GM15510 (cell line): ENCODE measurements around the gene NMRK1.

Experiments
- POLR2A ChIP-seq: IDR thresholded peaks from 3 replicates; pipeline ENCODE4 v1.6.1; 2011; ENCODE audit warnings: borderline replicate concordance; ENCODE audit not compliant: insufficient read length; ENCODE audit errors: extremely low read depth

Gene NMRK1

GRCh38 chr9:75053869-75054268 is 34.1 kb downstream of the NMRK1 start:
- TF ChIP-seq POLR2A: no peak

GRCh38 chr9:75051285-75051684 is 36.7 kb downstream of the NMRK1 start:
- no peak for TF ChIP-seq POLR2A

DNA sequence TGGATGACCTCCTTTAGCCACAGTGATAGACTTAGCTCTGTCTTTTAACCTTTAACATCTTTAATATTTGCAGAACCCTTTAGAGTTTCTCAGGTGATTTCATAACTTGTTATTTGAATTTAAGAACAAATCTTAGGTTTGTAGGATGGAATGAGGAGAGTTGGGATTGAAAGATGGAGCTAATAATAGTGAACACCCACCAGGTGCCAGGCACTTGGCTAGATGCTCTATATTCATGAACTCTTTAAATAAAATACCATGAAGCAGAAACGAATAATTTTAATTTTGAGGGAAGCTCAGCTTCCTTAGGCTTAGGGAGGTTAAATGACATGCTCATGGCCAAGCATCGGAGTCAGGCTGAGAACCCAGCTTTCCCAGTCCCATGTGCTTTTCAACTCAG is 40.4 kb downstream of the NMRK1 start:
- no peak for TF ChIP-seq POLR2A

DNA sequence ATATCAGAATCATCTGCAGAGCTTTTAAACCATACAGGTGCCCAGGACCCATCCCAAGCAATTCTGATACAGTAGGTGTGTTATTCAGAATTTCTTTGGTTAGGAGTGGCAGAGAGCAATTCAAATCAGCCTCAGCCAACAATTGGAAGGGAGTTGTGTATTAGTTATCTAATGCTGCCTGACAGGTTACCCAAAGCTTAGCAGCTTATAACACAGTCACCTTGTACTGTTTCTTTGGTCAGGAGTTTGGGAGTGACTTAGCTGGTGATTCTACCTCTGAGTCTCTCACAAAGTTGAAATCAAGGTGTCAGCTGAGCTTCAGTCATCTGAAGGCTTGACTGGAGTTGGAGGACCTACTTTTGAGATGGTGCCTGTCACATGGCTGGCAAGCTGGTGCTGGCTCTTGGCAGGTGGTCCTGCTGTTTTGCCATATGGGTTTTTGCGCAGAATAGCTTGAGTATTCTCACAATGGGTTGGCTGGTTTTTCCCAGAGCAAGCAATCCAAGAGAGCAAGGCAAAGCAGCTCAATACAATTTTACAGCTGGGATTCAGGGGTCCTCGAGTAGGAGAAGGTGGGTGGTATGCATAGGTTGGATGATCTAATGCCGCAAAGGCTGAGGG is 41.1 kb downstream of the NMRK1 start:
- TF ChIP-seq POLR2A: no peak

- no peak for TF ChIP-seq POLR2A
These were observed 46.9 kb downstream of the NMRK1 start for GRCh38 chr9:75041041-75041440.

DNA sequence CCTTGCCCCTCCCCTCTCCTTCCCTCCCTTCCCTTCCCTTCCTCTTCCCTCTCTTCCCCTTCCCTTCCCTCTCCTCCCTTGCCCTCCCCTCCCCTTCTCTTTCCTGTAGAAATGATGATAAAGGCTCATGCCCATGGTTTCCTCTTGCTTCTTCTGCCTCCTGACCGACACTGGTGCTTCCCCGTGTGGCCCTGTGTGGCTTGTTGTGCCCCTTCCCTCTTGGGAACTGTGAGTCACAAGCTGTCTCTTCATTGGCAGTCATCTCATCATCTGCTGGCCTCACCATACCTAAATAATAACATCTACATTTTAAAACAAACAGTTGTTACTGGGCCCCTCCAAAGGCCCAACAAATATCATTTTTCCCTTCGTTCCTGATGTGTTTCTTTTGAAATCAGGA is 48.2 kb downstream of the NMRK1 start:
- no peak for TF ChIP-seq POLR2A

GRCh38 chr9:75039009-75039408 is 48.9 kb downstream of the NMRK1 start:
- no peak for TF ChIP-seq POLR2A

DNA sequence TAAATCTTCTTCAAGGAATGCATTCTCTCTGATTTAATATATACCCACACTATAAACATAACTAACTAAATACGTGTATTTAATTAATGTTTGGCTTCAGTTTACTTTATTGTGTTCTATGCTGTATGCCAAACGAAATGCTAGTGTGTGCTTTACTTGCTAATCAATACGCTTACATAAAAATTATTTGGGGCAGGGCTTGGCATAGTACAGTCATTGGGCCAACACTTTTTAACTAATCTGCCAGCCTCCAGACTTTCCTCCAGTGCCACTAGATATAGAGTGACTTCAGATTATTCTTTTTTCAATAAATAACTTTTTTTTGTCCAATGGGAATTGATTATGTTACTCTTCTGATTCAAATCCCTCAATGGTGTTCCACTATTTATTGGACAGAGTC is 51.2 kb downstream of the NMRK1 start:
- no peak for TF ChIP-seq POLR2A

DNA sequence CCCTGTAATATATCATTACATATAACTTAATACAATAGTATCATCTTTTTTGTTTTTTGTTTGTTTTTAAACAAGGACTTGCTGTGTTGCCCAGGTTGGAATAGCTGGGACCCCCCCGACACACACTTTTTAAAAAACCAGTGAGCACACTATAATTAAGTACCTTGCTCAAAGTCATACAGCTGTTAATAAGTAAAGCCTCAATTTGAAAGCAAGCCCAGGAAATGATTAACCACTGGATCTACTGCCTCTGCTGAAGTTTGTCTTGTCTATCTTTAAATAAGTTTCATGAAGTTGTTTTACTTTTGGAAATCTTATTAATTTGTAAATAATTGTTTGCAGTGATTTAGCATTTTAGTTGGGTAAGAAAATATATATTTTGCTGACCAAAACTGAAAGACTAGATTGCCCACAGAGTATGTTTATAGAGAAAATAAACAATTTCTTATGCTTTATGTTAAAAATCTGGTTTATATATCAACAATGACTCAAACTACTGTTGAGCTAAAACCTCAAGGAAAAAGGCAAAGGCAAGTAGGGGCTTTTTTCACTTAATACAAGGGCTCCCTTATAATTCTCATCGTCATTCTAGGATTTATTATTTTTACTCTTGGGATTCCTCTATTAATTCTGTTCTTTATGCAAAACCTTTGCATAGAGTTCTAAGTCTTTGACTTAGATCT is 54.0 kb downstream of the NMRK1 start:
- TF ChIP-seq POLR2A: no peak

GRCh38 chr9:75027187-75028107 is 60.5 kb downstream of the NMRK1 start:
- no peak for TF ChIP-seq POLR2A

DNA sequence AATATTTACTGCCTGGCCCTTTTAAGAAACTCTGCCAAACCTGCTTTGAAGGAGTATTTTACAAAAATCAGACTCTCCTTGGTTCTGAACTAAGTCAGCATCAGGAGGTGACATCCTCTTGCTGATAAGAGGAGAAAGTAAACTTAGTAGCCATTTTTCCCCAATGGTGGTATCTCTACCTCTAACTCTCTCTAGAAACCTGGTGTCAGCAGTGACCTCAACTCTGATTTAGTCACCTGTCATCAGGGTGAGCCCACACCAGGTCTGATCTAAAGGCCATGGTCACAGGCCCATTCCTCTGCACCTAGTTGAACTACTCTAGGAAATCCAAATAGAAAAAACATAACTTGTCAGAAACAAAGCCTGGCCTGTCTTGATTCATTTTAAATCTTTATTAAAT is 64.1 kb downstream of the NMRK1 start:
- TF ChIP-seq POLR2A: no peak

- TF ChIP-seq POLR2A: no peak
These were observed 68.3 kb downstream of the NMRK1 start for GRCh38 chr9:75019654-75020053.

GRCh38 chr9:75019022-75019421 is 68.9 kb downstream of the NMRK1 start:
- no peak for TF ChIP-seq POLR2A

DNA sequence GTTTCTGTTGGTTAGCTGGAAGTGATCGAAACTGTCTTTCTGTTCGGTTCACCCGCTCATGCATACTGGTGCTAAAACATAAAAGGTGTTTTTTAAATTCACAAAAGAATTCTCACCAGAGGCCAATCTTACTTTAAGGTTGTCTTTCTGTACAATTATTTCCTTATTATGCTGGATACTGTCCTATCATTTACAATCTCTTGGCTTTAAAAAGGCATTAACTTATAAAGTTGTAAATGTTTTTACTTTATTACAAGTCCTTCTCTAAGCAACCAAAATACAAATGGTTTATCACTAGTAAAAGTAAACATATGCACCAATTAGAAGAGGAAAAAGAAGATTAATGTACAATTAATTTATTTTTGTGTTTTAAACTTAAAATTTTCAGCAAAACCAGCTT is 70.6 kb downstream of the NMRK1 start:
- no peak for TF ChIP-seq POLR2A

DNA sequence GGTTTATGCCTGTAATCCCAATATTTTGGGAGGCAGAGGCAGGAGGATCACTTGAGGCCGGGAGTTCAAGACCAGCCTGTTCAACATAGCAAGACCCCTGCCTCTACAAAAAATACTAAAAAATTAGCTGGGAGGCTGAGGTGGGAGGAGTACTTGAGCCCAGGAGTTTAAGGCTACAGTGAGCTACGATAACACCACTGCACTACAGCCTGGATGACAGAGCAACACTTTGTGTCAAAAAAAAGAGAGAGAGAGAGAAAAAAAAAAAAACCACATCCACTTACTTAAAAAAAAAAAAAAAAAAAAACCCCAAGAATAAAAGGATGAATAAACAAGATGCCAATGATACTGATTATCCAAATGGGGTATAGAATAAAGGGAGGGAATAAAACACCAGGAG is 74.2 kb downstream of the NMRK1 start:
- no peak for TF ChIP-seq POLR2A
